ENCODE results near the gene COL27A1.

COL27A1 gene

GRCh38 chr9:114294664-114295063, 139.3 kb downstream of the COL27A1 start:
- Histone ChIP-seq H4K20me1 (peaks cover 0 to 8% (median 0%) of the 10 kb centered on the region in 11 experiments; a peak in 3 of 22 replicates), H3K36me3 (peaks cover 74 to 94% (median 83%) of the 10 kb centered on the region in 11 experiments)

GRCh38 chr9:114296338-114296737, 141.0 kb downstream of the COL27A1 start:
- H3K4me2 ChIP-seq = no peak overlapping the region
- H3K36me3 ChIP-seq = peaks cover 89 to 100% (median 97%) of the 10 kb centered on the region in 11 experiments
- peaks cover 30 to 38% (median 34%) of the 10 kb centered on the region in 11 experiments for H3K9me3 ChIP-seq (replicated peaks in 1 of 11)
- H3K9ac ChIP-seq = no peak overlapping the region
- no peak overlapping the region for H3K4me3 ChIP-seq
- no peaks in the 10 kb centered on the region for H3K4me1 ChIP-seq
- no peak for TF ChIP-seq Cebpa-rat (IDR thresholded peaks at IDR 0.05)
- H4K20me1 ChIP-seq = no peaks in the 10 kb centered on the region; a peak in 1 of 22 replicates
- no peak overlapping the region for H3K27ac ChIP-seq
- H3K27me3 ChIP-seq = no peaks in the 10 kb centered on the region

More at GRCh38 chr9:114294664-114295063, 139.3 kb downstream of the COL27A1 start:
- Histone ChIP-seq H3K4me1 (peaks cover 0 to 7% (median 0%) of the 10 kb centered on the region in 10 experiments; a peak in 1 of 20 replicates), H3K9me3 (replicated peaks in 1 of 11) (peaks cover 30 to 38% (median 34%) of the 10 kb centered on the region in 11 experiments), H3K4me2 (no peak overlapping the region), H3K27ac (no peak overlapping the region), H3K4me3 (peak overlapping the region in 1 of 10 experiments; percentile 18; a peak in 1 of 20 replicates), H3K27me3 (no peaks in the 10 kb centered on the region), H3K9ac (no peak overlapping the region)
- no peak for TF ChIP-seq Cebpa-rat (IDR thresholded peaks at IDR 0.05)

GRCh38 chr9:114299286-114300152, 144.2 kb downstream of the COL27A1 start:
- Histone ChIP-seq H3K4me1 (peaks cover 0 to 5% (median 0%) of the 10 kb centered on the region in 10 experiments; a peak in 1 of 20 replicates), H3K27me3 (no peaks in the 10 kb centered on the region), H3K4me2 (no peak overlapping the region), H3K27ac (no peak overlapping the region; a peak in 1 of 22 replicates), H3K9ac (no peak overlapping the region), H3K9me3 (replicated peaks in 1 of 11) (peaks cover 20 to 21% (median 21%) of the 10 kb centered on the region in 11 experiments), H4K20me1 (no peaks in the 10 kb centered on the region; a peak in 1 of 22 replicates), H3K36me3 (peaks cover 65 to 100% (median 90%) of the 10 kb centered on the region in 11 experiments), H3K4me3 (no peak overlapping the region)
- no peak for TF ChIP-seq Cebpa-rat (IDR thresholded peaks at IDR 0.05)

- peaks cover 0 to 10% (median 2%) of the 10 kb centered on the region in 10 experiments; a peak in 7 of 20 replicates for H3K4me1 ChIP-seq
- H4K20me1 ChIP-seq = peaks cover 0 to 3% (median 0%) of the 10 kb centered on the region in 11 experiments; a peak in 2 of 22 replicates
- peaks cover 12 to 14% (median 13%) of the 10 kb centered on the region in 11 experiments for H3K9me3 ChIP-seq (replicated peaks in 1 of 11)
- TF ChIP-seq Cebpa-rat (IDR thresholded peaks at IDR 0.05) = no peak
- no peak overlapping the region for H3K4me2 ChIP-seq
- H3K9ac ChIP-seq = no peak overlapping the region
- no peak overlapping the region for H3K4me3 ChIP-seq
- peaks cover 58 to 99% (median 90%) of the 10 kb centered on the region in 11 experiments for H3K36me3 ChIP-seq
- no peaks in the 10 kb centered on the region for H3K27me3 ChIP-seq
- no peak overlapping the region; a peak in 1 of 22 replicates for H3K27ac ChIP-seq
Measured at GRCh38 chr9:114300153-114300845, 145.0 kb downstream of the COL27A1 start.

GRCh38 chr9:114300846-114301797, 145.8 kb downstream of the COL27A1 start:
- H3K36me3 ChIP-seq = peaks cover 49 to 97% (median 87%) of the 10 kb centered on the region in 11 experiments
- TF ChIP-seq Cebpa-rat (IDR thresholded peaks at IDR 0.05) = no peak

GRCh38 chr9:114301798-114302565, 146.6 kb downstream of the COL27A1 start:
- TF ChIP-seq Cebpa-rat (IDR thresholded peaks at IDR 0.05) = no peak
- no peaks in the 10 kb centered on the region for H3K27me3 ChIP-seq

More at GRCh38 chr9:114300846-114301797, 145.8 kb downstream of the COL27A1 start:
- H3K9me3 ChIP-seq (replicated peaks in 1 of 11) = peaks cover 4 to 5% (median 5%) of the 10 kb centered on the region in 11 experiments; a peak in 21 of 22 replicates
- peaks cover 0 to 6% (median 0%) of the 10 kb centered on the region in 11 experiments; a peak in 2 of 22 replicates for H4K20me1 ChIP-seq
- no peak overlapping the region for H3K9ac ChIP-seq
- peaks cover 0 to 14% (median 6%) of the 10 kb centered on the region in 10 experiments; a peak in 8 of 20 replicates for H3K4me1 ChIP-seq
- no peak overlapping the region for H3K27ac ChIP-seq
- H3K4me3 ChIP-seq = no peak overlapping the region
- no peak overlapping the region for H3K4me2 ChIP-seq
- H3K27me3 ChIP-seq = no peaks in the 10 kb centered on the region

GRCh38 chr9:114302727-114303126, 147.4 kb downstream of the COL27A1 start:
- no peak overlapping the region for H3K9ac ChIP-seq
- H4K20me1 ChIP-seq = peaks cover 0 to 6% (median 0%) of the 10 kb centered on the region in 11 experiments; a peak in 2 of 22 replicates
- no peak overlapping the region for H3K4me2 ChIP-seq
- peaks cover 34 to 97% (median 88%) of the 10 kb centered on the region in 11 experiments for H3K36me3 ChIP-seq
- H3K9me3 ChIP-seq (replicated peaks in 1 of 11) = no peaks in the 10 kb centered on the region
- H3K27me3 ChIP-seq = no peaks in the 10 kb centered on the region
- H3K4me1 ChIP-seq = peaks cover 0 to 14% (median 6%) of the 10 kb centered on the region in 10 experiments; a peak in 8 of 20 replicates
- no peak for TF ChIP-seq Cebpa-rat (IDR thresholded peaks at IDR 0.05)
- no peak overlapping the region for H3K4me3 ChIP-seq
- H3K27ac ChIP-seq = no peak overlapping the region

More at GRCh38 chr9:114301798-114302565, 146.6 kb downstream of the COL27A1 start:
- Histone ChIP-seq H3K36me3 (peaks cover 41 to 97% (median 88%) of the 10 kb centered on the region in 11 experiments), H3K27ac (no peak overlapping the region), H3K4me3 (no peak overlapping the region), H3K4me1 (peaks cover 0 to 14% (median 6%) of the 10 kb centered on the region in 10 experiments; a peak in 8 of 20 replicates), H3K9ac (no peak overlapping the region), H3K4me2 (no peak overlapping the region), H3K9me3 (replicated peaks in 1 of 11) (no peaks in the 10 kb centered on the region), H4K20me1 (peaks cover 0 to 6% (median 0%) of the 10 kb centered on the region in 11 experiments; a peak in 2 of 22 replicates)

All from BLaER1 treated with 17β-estradiol and CSF1 and Interleukin-3, amounts not matched to agents 10 nM and 100 nM (cell line).